Right lobe of liver (tissue), 4 donors: ENCODE data around the gene CDK8.

ENCODE experiments used
- CTCF ChIP-seq, 4 donors: fragments of 200-600 bp in 3 of 4; fragments of 450-650 bp in 1 of 4; IDR thresholded peaks; one replicate each; pipeline versions ENCODE4 v1.5.1 to v1.8.0; 2016 to 2022; ENCODE audit warnings: antibody characterized with exemption in 4 of 4, mild to moderate bottlenecking in 2 of 4
- POLR2A ChIP-seq: fragments of 450-650 bp; IDR thresholded peaks from one replicate; pipeline ENCODE4 v1.6.1; 2017; ENCODE audit warnings: antibody characterized with exemption, mild to moderate bottlenecking
- donor health status: DM: no; HTN: no; CAD: no.
- donor health status: DM: no; HTN: no; CAD: no.
- donor health status: DM: no; HTN: yes; CAD: no.

- peak in 3 of 4 donors; percentile 9 to 19 (median 17) for TF ChIP-seq CTCF (IDR thresholded peaks at IDR 0.05)
- no peak for TF ChIP-seq POLR2A
Observed at GRCh38 chr13:26377038-26377437, 123.1 kb downstream of the CDK8 start.
